ENCODE measurements around the gene ALDH1A2.
"Not testable (repeated sequence)": the region's sequence is repeated elsewhere in the genome, so short reads cannot be mapped to it uniquely, and the experiment has no call there.

ALDH1A2 gene

GRCh38 chr15:58040150-58040549 lies 25.4 kb downstream of the ALDH1A2 start:
- DNase-seq: no peak

GRCh38 chr15:58039079-58040035 lies 26.2 kb downstream of the ALDH1A2 start:
- DNase-seq: no peak

- no peak for DNase-seq
These were observed 27.0 kb downstream of the ALDH1A2 start for GRCh38 chr15:58038426-58039078.

GRCh38 chr15:58037723-58038301 lies 27.7 kb downstream of the ALDH1A2 start:
- no peak for DNase-seq

- no peak for DNase-seq
These were observed 28.9 kb downstream of the ALDH1A2 start for GRCh38 chr15:58036579-58036978.

- not testable (repeated sequence) for DNase-seq
These were observed 37.1 kb downstream of the ALDH1A2 start for GRCh38 chr15:58028392-58028791.

GRCh38 chr15:58026552-58026951 lies 39.0 kb downstream of the ALDH1A2 start:
- no peak for DNase-seq

- no peak for DNase-seq
These were observed 39.5 kb downstream of the ALDH1A2 start for GRCh38 chr15:58026051-58026450.

- no peak for DNase-seq
These were observed 43.9 kb downstream of the ALDH1A2 start for GRCh38 chr15:58021332-58022230.

- DNase-seq: no peak
These were observed 45.8 kb downstream of the ALDH1A2 start for GRCh38 chr15:58019503-58020376.

- no peak for DNase-seq
These were observed 47.6 kb downstream of the ALDH1A2 start for GRCh38 chr15:58017869-58018268.

- DNase-seq: no peak
These were observed 48.8 kb downstream of the ALDH1A2 start for GRCh38 chr15:58016581-58017175.

- no peak for DNase-seq
These were observed 49.9 kb downstream of the ALDH1A2 start for GRCh38 chr15:58015565-58015964.

GRCh38 chr15:58014470-58014869 lies 51.0 kb downstream of the ALDH1A2 start:
- no peak for DNase-seq

- DNase-seq: no peak
These were observed 51.5 kb downstream of the ALDH1A2 start for GRCh38 chr15:58014040-58014439.

- no peak for DNase-seq
These were observed 54.5 kb downstream of the ALDH1A2 start for GRCh38 chr15:58010983-58011382.

- DNase-seq: no peak
These were observed 61.7 kb downstream of the ALDH1A2 start for GRCh38 chr15:58003810-58004209.

- no peak for DNase-seq
These were observed 63.0 kb downstream of the ALDH1A2 start for GRCh38 chr15:58002338-58003126.

- DNase-seq: not testable (repeated sequence)
These were observed 65.8 kb downstream of the ALDH1A2 start for GRCh38 chr15:57999699-58000098.

GRCh38 chr15:57996561-57996960 lies 69.0 kb downstream of the ALDH1A2 start:
- no peak for DNase-seq
